Measurements from ENCODE around the gene TRIM33. TPM values are rescaled to one million over a fixed set of nuclear protein-coding genes. Genes with fewer than 3 reads are reported as not detected.

TRIM33 gene
- 28.9 and 30.6 TPM in 2 replicates for total RNA-seq

GRCh38 chr1:114511032-114511785, at the start of gene TRIM33:
TRIM33 (minus strand) TSS chr1:114511203; CDS start chr1:114511076, 127 bp downstream.

Other genes starting within 250 kb of the TRIM33 start
- 48.1 and 61.5 TPM in 2 replicates for gene BCAS2, start 70.4 kb upstream of the TRIM33 start, total RNA-seq
- 1.6 and 1.9 TPM in 2 replicates for gene DENND2C, start 158.8 kb upstream of the TRIM33 start, total RNA-seq
- gene AMPD1, start 184.3 kb upstream of the TRIM33 start, total RNA-seq, result not detected in 2 replicates
- 48.9 and 71.5 TPM in 2 replicates for gene NRAS, start 205.6 kb upstream of the TRIM33 start, total RNA-seq
- gene CSDE1, start 246.8 kb upstream of the TRIM33 start, total RNA-seq, result 741 and 838 TPM in 2 replicates

Data from uterine smooth muscle cell (primary cell).